ENCODE results near the gene NFKBIZ.

Gene NFKBIZ, protein sequence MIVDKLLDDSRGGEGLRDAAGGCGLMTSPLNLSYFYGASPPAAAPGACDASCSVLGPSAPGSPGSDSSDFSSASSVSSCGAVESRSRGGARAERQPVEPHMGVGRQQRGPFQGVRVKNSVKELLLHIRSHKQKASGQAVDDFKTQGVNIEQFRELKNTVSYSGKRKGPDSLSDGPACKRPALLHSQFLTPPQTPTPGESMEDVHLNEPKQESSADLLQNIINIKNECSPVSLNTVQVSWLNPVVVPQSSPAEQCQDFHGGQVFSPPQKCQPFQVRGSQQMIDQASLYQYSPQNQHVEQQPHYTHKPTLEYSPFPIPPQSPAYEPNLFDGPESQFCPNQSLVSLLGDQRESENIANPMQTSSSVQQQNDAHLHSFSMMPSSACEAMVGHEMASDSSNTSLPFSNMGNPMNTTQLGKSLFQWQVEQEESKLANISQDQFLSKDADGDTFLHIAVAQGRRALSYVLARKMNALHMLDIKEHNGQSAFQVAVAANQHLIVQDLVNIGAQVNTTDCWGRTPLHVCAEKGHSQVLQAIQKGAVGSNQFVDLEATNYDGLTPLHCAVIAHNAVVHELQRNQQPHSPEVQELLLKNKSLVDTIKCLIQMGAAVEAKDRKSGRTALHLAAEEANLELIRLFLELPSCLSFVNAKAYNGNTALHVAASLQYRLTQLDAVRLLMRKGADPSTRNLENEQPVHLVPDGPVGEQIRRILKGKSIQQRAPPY

DNA sequence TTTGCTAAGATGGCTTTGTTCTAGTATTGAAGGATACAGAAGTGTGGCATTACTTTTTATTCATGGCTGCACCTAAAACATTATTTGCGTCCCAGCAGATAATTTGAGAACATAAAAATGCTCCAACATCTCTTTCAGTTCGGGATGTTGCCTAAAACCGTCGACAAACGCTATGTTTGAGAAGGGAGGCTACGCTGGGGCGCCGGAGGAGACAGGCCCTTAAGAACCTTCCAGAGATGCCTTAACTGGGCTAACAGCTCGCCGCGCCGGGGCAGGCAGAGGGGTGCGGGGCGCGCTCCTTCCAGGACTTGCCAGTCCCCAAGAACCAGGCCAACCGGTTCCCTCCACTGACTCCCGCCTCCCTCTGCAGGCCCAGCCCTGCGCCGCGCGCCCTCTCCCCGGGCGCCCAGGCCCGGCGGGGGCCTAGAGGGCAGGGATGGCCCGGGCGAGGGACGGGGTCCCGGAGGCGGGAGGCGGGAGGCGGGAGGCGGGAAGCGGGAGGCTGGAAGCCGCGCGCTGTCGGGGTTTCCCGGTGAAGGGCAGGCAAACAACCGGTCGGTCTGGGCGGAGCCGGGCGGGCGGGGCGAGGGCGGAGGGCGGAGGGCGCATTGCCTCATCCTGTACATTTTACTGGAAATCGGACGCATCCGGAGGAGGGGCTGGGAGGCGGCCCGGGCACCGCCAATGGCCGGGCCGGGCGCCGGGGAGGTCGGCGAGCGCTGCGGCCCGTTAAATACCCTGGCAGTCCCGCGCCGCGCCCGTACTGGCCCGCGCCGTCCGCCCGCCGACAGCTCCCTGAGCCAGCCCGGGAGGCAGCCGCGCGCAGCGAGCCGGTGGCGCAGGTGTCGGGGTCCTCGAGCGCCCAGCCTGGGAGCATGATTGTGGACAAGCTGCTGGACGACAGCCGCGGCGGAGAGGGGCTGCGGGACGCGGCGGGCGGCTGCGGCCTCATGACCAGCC lies at the start of gene NFKBIZ:
TSS of gene NFKBIZ (plus strand) at position 761 of the 960 bp plus-strand sequence. CDS start at position 876, 115 bp downstream.
- DNase-seq = peak; percentile 94

DNA sequence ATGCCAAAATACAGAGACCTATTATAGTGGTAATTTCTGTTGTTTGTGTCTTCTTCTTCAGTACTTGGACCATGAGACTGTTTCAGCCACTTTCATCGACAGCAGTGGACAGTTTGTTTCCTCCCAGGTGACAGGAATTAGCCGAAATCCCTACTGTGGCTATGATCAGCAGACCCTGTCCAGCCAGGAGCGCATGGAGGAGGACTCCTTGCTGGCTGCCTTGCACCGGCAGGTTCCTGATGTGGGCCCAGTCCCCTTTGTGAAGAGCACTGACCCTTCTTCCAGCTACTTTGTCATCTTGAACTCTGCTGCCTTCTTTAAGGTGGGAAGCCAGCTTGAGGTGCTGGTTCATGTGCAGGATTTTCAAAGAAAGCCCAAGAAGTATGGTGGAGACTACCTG lies 48.1 kb upstream of the NFKBIZ start:
- DNase-seq = no peak

DNA sequence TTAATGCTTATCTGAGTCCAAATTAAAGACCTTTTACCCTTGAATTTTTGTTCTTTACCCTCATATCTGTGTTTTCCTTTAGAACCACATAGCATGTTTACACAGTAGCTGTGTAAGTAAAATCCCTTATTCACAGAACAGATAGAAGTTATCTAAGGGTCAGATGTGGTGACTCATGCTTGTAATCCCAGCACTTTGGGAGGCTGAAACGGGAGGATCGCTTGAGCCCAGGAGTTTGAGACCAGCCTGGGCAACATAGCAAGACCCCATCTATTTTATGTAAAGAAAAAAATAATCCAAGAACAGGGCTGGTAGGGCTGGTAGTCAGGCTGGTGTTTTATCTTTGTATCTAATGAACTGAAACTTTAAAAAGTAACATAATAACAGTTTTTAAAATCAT lies 47.1 kb upstream of the NFKBIZ start:
- no peak for DNase-seq

DNA sequence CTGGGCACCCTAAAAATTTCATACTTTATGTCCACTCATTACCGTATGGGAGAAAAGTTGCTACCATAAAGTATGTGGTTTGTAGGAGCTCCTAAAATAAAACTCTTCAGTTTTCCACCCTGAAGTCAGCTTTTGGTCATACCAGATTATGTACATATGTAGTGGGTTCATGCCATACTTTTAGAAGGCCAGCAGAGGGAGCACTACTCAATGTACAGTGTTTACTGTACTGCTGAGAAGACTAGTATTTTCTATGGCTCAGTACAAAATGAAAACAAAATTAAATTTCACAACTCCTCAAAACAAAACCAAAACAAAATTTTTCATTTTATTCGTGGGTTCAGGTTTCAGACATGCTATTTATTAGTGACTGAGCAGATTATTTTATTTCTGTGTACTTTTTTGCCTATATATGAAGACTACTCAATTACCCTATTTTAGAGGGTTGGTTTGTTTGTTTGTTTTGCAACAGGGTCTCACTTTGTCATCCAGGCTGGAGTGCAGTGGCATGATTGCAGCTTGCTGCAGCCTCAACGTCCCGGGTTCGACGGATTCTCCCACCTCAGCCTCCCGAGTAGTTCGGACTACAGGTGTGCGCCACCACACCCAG lies 46.0 kb upstream of the NFKBIZ start:
- peak; percentile 75 for DNase-seq

DNA sequence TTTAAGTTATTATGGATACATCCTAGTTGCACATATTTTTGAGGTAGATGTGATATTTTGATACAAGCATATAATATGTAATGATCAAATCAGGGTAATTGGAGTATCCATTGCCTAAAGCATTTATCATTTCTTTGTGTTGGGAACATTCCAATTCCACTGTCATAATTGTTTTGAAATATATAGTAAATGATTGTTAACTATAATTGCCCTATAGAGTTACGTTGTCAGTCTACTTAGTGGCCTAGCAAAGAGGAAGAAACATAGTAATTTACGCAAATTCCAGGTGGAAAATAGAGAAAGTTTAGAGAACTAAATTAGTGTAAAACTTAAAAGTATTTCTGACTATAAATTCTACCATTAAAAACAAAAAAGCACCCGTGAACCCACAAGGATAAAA lies 45.4 kb upstream of the NFKBIZ start:
- DNase-seq = no peak

DNA sequence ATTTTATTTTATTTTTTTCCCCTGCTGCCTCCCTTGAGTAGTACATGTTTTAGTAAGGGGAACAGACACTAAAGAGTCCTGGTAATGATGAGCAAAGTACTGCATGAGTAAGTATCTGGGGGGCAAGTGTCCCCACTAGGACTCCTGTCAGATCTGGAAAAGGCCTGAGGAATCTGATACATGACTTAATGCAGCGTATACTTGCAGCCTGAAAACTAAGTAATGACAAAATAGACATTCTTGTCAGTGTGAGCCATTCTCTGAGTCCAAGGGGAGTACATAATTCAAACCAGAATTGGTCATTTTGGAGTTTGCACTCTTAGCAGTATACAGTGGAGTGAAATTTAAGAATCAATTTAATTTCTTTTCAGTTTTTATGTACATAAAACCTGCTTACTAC lies 42.8 kb upstream of the NFKBIZ start:
- no peak for DNase-seq

DNA sequence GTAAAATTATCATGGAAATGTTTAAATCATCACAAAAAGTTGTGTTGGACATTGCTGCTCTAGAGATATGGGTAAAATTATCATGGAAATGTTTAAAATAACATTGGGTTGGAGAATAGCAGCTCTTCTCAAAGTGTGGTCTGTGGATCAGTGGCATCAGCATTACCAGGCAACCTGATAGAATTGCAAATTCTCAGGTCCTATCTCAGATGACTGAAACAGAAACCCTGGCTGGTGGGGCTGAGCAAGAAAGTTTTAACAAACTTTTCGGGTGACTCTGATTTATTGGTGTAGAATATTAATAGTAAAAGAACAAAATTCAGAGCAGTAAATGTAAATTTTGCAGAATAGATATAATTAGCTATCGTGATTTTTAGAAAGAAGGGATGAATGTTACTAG lies 41.4 kb upstream of the NFKBIZ start:
- peak; percentile 57 for DNase-seq

DNA sequence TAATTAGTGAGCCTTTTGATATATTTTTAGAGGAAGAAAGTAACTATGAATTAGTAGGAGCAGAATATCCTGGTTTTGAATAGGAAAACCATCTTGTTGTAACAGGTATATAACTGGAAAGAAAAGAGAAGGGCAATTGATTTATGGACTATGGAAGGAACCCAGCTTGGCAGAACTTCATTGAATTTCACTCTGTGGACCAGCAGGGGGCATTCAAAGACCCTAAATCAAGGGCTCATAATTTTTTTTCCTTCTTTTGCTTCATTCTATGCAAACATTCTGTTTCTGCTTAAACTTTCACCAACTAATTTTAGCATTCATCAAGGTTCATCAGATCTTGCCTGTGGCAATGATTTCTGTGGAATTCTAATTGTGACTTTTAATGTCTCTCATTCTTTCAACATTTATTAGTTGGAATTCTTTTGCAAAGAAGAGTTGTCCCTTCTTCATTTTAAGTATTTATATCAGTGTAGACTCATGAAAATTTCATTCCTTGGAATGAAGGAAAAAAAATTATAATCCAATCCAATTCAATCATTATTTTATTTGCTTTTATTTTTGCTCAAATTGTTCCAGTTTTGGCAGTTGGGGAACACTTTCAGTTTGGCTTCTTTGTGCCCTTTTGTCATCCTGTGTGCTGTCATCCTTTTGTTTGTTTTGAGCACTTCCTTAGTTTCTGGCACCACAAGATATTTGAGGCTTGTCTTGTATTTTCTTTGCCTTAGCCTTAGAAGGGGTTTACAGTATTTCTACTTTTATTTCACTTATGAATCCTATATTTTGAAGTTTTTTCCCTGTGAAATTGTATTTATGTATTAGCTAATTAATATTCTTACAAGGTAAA lies 39.9 kb upstream of the NFKBIZ start:
- DNase-seq = peak; percentile 55

DNA sequence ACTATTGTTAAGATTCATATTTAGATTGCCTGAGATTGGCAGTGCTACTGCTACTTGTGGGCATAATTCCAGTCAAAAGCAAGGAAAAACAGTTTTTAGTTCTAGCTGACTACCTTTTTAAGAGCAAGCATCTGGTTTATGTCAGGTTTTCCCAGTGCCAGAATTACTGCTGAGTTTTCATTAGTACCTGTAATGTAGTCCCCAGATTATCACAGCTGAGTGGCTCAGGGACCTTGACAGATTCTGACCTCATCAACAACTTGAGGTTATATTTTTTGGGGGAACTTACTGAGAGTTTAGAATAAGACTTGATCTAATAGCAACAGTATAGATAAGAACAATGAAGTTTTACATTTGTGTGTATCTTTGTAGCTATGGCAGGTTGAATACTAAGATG lies 39.3 kb upstream of the NFKBIZ start:
- DNase-seq = no peak

DNA sequence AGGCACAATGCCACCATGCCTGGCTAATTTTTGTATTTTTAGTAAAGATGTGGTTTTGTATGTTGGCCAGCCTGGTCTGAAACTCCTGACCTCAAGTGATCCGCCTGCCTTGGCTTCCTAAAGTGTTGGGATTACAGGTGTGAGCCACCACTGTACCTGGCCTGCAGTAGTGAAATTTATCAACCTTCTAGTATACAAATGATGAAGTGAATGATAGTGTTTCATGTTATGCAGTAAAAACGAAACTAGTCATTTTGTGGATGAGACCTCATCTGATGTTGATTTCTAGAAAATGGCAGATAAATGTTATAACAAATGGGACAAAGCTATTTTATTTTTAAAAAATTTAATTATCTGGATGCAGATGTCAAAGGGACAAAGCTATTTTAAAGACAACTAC lies 37.4 kb upstream of the NFKBIZ start:
- peak; percentile 47 for DNase-seq

DNA sequence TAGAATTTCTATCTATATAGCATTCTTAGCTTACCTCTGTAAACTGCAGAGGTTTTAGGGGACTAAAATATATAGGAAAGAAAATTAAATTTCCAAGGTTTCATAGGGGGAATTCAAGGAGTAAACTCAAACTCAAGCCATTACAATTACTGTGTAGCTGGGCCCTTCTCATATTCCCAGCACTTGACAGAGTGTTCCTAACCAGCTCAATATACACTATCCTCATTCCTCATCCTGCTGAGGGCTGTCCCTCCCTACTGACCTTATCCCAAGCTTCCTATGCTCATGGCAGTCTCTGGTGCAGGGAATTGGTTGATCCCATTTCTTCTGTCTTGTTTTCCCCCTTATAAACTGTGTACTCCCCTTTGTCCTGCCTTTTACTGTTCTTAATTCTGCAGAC lies 36.4 kb upstream of the NFKBIZ start:
- no peak for DNase-seq

DNA sequence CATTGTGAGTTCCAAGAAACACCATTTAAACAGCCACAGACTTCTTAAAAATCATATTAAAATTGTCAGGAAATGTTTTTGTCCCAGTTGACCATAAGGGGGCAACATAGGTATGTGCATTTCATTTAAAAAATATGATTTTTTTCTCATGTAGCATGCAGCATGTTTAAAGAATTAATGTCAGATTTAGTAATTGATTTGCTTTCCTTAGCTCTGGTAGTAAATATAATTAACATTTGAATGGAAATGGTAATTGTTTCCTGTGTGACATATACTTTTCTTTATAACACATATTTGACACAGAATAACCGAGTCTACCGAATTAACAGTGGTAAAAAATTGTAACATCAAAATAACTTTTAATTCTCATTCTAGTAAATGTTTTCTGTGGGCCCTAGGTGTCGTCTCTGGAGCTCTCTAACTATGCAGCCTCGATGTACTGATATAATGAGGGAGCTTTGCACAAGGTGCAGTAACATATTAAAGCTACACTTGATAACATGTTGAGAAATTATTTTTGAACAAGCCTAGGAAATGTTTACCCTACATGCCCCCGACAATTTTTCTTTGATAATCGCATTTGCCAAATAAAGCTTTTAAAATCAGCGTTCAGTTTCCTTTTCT lies 35.4 kb upstream of the NFKBIZ start:
- peak; percentile 47 for DNase-seq

DNA sequence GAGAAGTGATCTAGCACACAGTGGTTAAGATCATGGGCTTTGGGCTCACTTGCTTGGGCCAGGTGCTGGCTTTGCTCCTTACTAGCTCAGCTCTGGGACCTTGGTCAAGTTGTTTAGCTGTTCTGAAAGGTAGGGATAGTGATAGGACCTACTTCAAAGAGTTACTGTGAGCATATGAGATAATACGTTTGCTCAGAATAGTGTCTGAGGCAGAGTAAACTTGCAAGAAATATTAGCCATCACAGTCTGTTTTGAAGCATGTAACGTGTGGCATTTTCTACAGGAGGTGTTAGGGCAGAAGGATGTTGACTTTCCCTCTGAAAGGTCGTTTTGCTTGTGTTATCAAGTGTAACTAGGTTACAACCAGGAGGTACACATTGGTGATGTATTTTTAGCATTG lies 34.5 kb upstream of the NFKBIZ start:
- no peak for DNase-seq

DNA sequence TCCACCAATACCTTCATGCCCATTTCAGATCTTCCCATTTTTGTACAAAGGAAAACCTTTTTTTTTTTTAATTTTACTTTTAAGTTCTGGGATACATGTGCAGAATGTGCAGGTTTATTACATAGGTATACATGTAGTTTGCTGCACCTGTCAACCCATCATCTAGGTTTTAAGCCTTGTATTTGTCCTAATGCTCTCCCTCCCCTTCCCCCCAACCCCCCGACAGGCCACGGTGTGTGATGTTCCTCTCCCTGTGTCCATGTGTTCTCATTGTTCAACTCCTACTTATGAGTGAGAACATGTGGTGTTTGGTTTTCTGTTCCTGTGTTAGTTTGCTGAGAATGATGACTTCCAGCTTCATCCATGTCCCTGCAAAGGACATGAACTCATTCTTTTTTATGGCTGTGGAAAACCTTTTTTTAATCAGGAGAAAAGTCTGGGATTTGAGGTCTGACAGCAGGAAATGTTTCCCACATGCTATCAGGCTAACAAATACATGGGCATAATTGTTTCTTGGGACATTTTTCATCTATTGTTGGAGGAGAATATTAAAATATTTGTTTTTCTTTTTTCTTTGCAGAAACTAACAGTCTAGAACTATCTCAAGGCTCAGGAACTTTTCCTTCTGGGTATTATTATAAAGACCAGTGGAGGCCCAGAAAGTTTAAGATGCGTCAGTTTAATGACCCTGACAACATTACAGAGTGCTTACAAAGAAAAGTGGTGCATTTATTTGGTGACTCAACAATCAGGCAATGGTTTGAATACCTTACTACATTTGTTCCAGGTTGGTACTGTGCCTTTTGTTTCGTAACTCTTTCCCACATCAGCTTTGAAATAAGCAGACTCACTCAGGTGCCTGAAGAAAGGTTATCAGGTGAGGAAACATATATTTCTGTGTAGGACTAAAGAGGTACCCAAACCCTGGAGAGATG lies 32.8 kb upstream of the NFKBIZ start:
- DNase-seq = no peak

DNA sequence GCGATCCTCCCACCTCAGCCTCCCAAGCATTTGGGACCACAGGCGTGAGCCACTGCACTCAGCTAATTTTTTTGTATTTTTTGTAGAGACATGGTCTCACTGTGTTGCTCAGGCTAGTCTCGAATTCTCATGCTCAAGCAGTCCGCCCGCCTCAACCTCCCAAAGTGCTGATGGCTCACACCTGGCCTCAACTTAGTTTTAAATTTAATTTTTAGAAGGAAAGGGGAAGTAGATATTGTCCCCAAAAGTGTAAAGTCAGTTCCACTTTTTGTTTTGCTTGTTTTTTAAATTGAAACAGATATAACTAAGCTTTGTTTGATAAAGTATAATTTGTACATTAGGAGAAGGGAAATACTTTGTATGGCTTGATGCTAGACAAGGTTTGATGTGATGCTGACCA lies 31.3 kb upstream of the NFKBIZ start:
- DNase-seq = no peak

DNA sequence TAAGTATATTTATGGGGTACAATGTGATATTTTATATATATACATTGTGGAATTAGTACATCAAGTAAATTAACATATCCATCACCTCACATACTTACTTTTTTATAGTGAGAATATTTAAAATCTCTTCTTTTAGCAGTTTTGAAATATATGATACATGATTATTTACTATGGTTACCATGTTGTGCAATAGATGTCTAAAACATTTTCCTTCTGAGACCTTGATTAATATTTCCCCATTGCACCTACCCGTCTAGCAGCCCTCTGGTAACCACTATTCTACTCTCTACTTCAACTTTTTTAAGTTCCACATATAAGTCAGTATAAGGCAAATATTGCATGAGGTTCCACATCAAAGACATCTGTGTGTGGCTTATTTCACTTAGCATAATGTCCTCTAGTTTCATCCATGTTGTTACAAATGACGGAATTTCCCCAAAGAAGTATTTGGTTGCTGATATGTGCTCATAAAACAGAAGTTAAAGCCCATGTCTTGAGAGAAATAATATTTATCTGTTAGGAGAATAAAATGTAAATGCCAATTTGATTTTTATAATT lies 29.6 kb upstream of the NFKBIZ start:
- no peak for DNase-seq

DNA sequence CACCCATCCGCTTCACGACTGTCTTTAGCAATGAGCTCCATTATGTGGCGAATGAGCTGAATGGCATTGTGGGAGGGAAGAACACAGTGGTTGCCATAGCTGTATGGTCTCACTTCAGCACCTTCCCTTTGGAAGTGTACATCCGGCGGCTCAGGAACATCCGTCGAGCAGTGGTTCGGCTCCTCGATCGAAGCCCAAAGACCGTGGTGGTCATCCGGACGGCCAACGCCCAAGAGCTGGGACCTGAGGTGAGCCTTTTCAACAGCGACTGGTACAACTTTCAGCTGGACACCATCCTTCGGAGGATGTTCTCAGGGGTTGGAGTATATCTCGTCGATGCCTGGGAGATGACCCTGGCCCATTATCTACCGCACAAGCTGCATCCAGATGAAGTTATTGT lies 27.8 kb upstream of the NFKBIZ start:
- DNase-seq = no peak

DNA sequence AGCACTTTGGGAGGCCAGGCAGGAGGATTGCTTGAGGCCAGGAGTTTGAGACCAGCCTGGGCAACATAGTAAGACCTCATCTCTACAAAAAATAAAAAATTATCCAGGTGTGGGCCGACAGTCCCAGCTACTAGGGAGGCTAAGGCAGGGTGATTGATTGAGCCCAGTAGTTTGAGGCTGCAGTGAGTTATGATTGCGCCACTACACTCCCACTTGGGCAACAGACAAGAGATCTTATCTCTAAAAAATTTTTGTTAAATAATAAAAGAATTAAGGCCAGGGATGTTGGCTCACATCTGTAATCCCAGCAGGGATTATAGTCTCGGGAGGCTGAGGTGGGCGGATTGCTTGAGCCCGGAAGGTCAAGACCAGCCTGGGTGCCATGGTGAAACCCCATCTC lies 25.8 kb upstream of the NFKBIZ start:
- DNase-seq = no peak

DNA sequence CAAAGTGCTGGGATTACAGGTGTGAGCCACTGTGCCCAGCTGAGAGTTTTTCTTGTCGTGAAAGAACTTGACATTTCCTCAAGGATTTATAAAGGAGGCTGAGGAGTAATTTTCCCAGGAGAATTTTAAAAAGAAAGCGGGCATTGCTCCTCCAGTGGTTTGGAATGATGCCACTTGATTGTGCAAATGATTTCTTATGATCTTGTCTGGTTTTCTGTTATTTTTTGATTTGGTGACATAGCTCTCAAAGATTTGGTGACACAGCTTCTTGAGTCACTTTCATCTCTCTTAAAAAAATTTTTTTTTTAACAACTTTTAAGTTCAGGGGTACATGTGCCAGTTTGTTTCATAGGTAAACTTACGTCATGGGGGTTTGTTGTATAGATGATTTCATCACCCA lies 24.6 kb upstream of the NFKBIZ start:
- no peak for DNase-seq

DNA sequence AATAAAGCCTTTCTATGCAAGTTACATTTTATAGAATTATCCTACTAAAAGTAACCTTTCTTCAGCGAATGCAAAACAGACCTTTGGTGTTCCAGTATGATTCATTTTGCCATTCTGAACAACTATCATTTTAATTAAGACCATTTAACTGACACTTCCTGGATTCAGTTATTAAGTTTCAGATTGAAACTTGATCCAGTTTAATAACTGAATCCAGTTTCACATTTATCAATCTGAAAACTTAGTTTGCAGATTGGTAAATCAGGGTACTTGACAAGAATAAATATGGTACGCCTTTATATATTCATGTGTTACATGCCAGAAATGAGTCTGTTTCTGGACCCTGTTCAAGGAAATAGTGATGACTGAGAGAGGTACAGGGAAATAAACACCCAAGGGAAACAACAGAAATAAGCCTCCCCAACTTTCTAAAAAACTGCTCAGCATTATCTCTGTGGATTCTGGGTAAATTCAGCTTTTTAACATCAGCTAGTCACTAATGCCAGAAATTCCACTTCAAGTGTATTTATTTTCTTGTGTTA lies 23.3 kb upstream of the NFKBIZ start:
- peak; percentile 52 for DNase-seq
